PC-9 (cell line): Measurements from ENCODE around the gene CBFA2T3. TPM values are rescaled to one million over a fixed set of nuclear protein-coding genes. Genes with fewer than 3 reads are reported as not detected.
A peak's percentile ranks its signal among the peaks of the same experiment; 100 is the strongest.

Source experiments
- Bru-seq: library from RNA; stranded (reverse); fragments of 400-500 nt; gene quantifications from one replicate; lab custom pipeline; 2021; lab: Mats Ljungman, UMichigan
- BruChase-seq, 2 experiments: library from RNA; stranded (reverse); fragments of 400-500 nt; gene quantifications; one replicate each; lab custom pipeline; 2021; lab: Mats Ljungman, UMichigan
- BruUV-seq: library from RNA; stranded (reverse); fragments of 400-500 nt; replicated peaks from 2 replicates; lab custom pipeline; 2021; lab: Mats Ljungman, UMichigan
- CTCF ChIA-PET: fragments of 300-600 bp; sonication (Branson Sonifier 250); formaldehyde crosslinking; loops from one replicate; lab custom pipeline; 2022; ENCODE audit warnings: antibody characterized with exemption; lab: Charles Lee
- POLR2A ChIA-PET: fragments of 300-600 bp; sonication (Branson Sonifier 250); formaldehyde crosslinking; loops from one replicate; lab custom pipeline; 2022; ENCODE audit warnings: antibody characterized with exemption; ENCODE audit not compliant: unreplicated experiment; lab: Charles Lee
- DNase-seq, 2 experiments: peaks; one replicate each; pipeline versions ENCODE4 v3.0.0 to v3.0.0-alpha.2; 2015 to 2022; ENCODE audit warnings: mixed read lengths in 1 of 2
- H2AFZ ChIP-seq: fragments of 200-600 bp; sonication (generic); 2 replicates; pipeline ENCODE4 v1.8.1; 2017; ENCODE audit warnings: antibody characterized with exemption
- H3F3A ChIP-seq: fragments of 200-600 bp; sonication (generic); 2 replicates; pipeline ENCODE4 v1.8.1; 2017; ENCODE audit warnings: antibody characterized with exemption, mild to moderate bottlenecking, low read depth; ENCODE audit not compliant: insufficient read depth
- H3K27ac ChIP-seq: fragments of 200-600 bp; sonication (generic); 2 replicates; pipeline ENCODE4 v1.6.1; 2016; ENCODE audit warnings: mixed run types
- H3K27me3 ChIP-seq: fragments of 200-600 bp; sonication (generic); 2 replicates; pipeline ENCODE4 v1.6.1; 2016; ENCODE audit warnings: low read depth, mixed run types; ENCODE audit not compliant: insufficient read depth
- H3K36me3 ChIP-seq: fragments of 200-600 bp; sonication (generic); 2 replicates; pipeline ENCODE4 v1.6.1; 2016; ENCODE audit warnings: low read depth, mixed run types
- H3K4me1 ChIP-seq: fragments of 200-600 bp; sonication (generic); replicated peaks from 2 replicates; pipeline ENCODE4 v1.6.1; 2016; ENCODE audit warnings: mixed run types; ENCODE audit not compliant: insufficient read depth
- H3K4me2 ChIP-seq: fragments of 200-600 bp; sonication (generic); 2 replicates; pipeline ENCODE4 v1.6.1; 2017; ENCODE audit warnings: mixed run types
- H3K4me3 ChIP-seq: fragments of 200-600 bp; sonication (generic); 2 replicates; pipeline ENCODE4 v1.6.1; 2016; ENCODE audit warnings: mixed run types
- H3K79me2 ChIP-seq: fragments of 200-600 bp; sonication (generic); 2 replicates; pipeline ENCODE4 v1.6.1; 2017; ENCODE audit warnings: low read depth, mixed run types
- H3K9me2 ChIP-seq: fragments of 200-600 bp; sonication (generic); 2 replicates; pipeline ENCODE4 v1.8.1; 2017; ENCODE audit warnings: mild to moderate bottlenecking; ENCODE audit not compliant: insufficient read depth
- H3K9me3 ChIP-seq: fragments of 200-600 bp; sonication (generic); 2 replicates; pipeline ENCODE4 v1.8.1; 2016; ENCODE audit warnings: low read depth; ENCODE audit not compliant: insufficient read depth
- H4K20me1 ChIP-seq: fragments of 200-600 bp; sonication (generic); 2 replicates; pipeline ENCODE4 v1.8.1; 2017; ENCODE audit not compliant: insufficient read depth
- EZH2 ChIP-seq: fragments of 200-600 bp; sonication (generic); IDR thresholded peaks from 2 replicates; pipeline ENCODE4 v1.8.0; 2017; ENCODE audit warnings: antibody characterized with exemption, low read depth
- intact Hi-C: fragments of 100-400 bp; cut with micrococcal nuclease; formaldehyde crosslinking; loops from one replicate; pipeline ENCODE4 v1.10.0; 2022; ENCODE audit not compliant: unreplicated experiment
- long read RNA-seq: library from polyadenylated mRNA; stranded (forward); transcript quantifications from one replicate; pipeline ENCODE4 v2.0.0, GENCODE V29; 2022
- total RNA-seq: library from RNA; stranded (reverse); gene quantifications from 2 replicates; pipeline ENCODE4 v1.2.3, GENCODE V29; 2021
- TF ChIP-seq, protein P1 (sequence below): fragments of 200-600 bp; sonication (generic); conservative IDR thresholded peaks from 2 replicates; pipeline ENCODE4 v1.6.1; 2017; ENCODE audit warnings: mixed run types, antibody characterized with exemption, mild to moderate bottlenecking, moderate library complexity

The CBFA2T3 gene
- total RNA-seq (0.88 and 1.0 TPM in 2 replicates), Bru-seq, nascent RNA (percentile 11 among the genes with signal in this experiment), BruChase-seq, experiment 1, labeled RNA remaining after a 2-hour chase (percentile 13 among the genes with signal in this experiment), BruChase-seq, experiment 2, labeled RNA remaining after a 6-hour chase (percentile 16 among the genes with signal in this experiment)
- long read RNA-seq, result 0 reads

GRCh38 chr16:88977018-88977811, at the start of gene CBFA2T3:
TSS of gene CBFA2T3 (minus strand) at chr16:88977207. CDS start at chr16:88976807, 400 bp downstream.
- ChIA-PET POLR2A (no interaction called here), CTCF (no interaction called here)
- no peaks in the 10 kb centered on the region for H3K9me3 ChIP-seq
- H3K27ac ChIP-seq, result no peak within 1 kb of the TSS
- DNase-seq, result peak; percentile 51 to 77
- no peaks in the 10 kb centered on the region for H4K20me1 ChIP-seq
- intact Hi-C loops, result no loop called here
- H3K4me1 ChIP-seq, result no peaks in the 10 kb centered on the region
- TF ChIP-seq, protein P1, sequence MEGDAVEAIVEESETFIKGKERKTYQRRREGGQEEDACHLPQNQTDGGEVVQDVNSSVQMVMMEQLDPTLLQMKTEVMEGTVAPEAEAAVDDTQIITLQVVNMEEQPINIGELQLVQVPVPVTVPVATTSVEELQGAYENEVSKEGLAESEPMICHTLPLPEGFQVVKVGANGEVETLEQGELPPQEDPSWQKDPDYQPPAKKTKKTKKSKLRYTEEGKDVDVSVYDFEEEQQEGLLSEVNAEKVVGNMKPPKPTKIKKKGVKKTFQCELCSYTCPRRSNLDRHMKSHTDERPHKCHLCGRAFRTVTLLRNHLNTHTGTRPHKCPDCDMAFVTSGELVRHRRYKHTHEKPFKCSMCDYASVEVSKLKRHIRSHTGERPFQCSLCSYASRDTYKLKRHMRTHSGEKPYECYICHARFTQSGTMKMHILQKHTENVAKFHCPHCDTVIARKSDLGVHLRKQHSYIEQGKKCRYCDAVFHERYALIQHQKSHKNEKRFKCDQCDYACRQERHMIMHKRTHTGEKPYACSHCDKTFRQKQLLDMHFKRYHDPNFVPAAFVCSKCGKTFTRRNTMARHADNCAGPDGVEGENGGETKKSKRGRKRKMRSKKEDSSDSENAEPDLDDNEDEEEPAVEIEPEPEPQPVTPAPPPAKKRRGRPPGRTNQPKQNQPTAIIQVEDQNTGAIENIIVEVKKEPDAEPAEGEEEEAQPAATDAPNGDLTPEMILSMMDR, result no peak
- no peak for TF ChIP-seq EZH2
- no peak within 1 kb of the TSS for H2AFZ ChIP-seq
- H3K27me3 ChIP-seq, result peaks cover 65% of the 10 kb centered on the region
- no peaks in the 10 kb centered on the region for H3K36me3 ChIP-seq
- no peak within 1 kb of the TSS for H3K4me3 ChIP-seq
- BruUV-seq, result no TSS peak
- H3K9me2 ChIP-seq, result no peaks in the 10 kb centered on the region
- H3K4me2 ChIP-seq, result no peak within 1 kb of the TSS
- H3K79me2 ChIP-seq, result no peaks in the 10 kb centered on the region
- H3F3A ChIP-seq, result no peaks in the 10 kb centered on the region

GRCh38 chr16:89026121-89026612, 49.2 kb upstream of the CBFA2T3 start:
- H3K27me3 ChIP-seq, result peaks cover 66% of the 10 kb centered on the region
- no peaks in the 10 kb centered on the region for H3K4me1 ChIP-seq
- H3K4me2 ChIP-seq, result no peak overlapping the region
- no peak for TF ChIP-seq EZH2
- TF ChIP-seq, protein P1, result no peak
- H3F3A ChIP-seq, result no peaks in the 10 kb centered on the region
- BruUV-seq, result no TSS peak
- ChIA-PET POLR2A (no interaction called here), CTCF (no interaction called here)
- peaks cover 6% of the 10 kb centered on the region; the same call in 1 of the 2 replicates for H3K9me3 ChIP-seq
- intact Hi-C loops, result no loop called here
- H3K9me2 ChIP-seq, result no peaks in the 10 kb centered on the region
- no peak overlapping the region for H2AFZ ChIP-seq
- no peaks in the 10 kb centered on the region for H3K79me2 ChIP-seq
- no peaks in the 10 kb centered on the region for H3K36me3 ChIP-seq
- H3K4me3 ChIP-seq, result no peak overlapping the region
- H4K20me1 ChIP-seq, result no peaks in the 10 kb centered on the region
- DNase-seq, result no peak
- H3K27ac ChIP-seq, result no peak overlapping the region

DNA sequence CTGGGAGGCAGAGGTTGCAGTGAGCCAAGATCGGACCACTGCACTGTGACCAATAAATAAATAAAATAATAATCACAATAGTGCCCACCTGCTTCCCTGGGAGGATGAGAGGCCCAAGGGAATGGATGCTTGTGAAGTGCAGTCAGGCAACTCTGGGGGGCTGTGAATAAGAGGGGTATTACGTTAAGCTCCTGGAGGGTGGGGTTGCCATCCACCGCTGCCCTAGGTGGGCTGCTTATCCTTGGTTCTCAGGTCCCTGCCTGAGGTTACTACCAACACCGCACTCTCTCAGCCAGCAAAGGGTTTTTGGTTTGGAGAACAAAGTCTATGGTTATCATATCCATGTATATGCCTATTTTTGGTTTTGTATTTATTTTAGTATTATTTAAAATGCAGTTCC, 48.6 kb upstream of the CBFA2T3 start:
- CTCF ChIA-PET, result no interaction called here
- BruUV-seq, result no TSS peak
- POLR2A ChIA-PET, result no interaction called here
- Histone ChIP-seq H3K79me2 (no peaks in the 10 kb centered on the region), H3K4me3 (no peak overlapping the region), H3F3A (no peaks in the 10 kb centered on the region), H2AFZ (no peak overlapping the region), H3K4me2 (no peak overlapping the region), H3K9me2 (no peaks in the 10 kb centered on the region), H3K27me3 (peaks cover 66% of the 10 kb centered on the region), H3K27ac (no peak overlapping the region), H3K36me3 (no peaks in the 10 kb centered on the region), H3K9me3 (peaks cover 6% of the 10 kb centered on the region; the same call in 1 of the 2 replicates), H3K4me1 (no peaks in the 10 kb centered on the region), H4K20me1 (no peaks in the 10 kb centered on the region)
- TF ChIP-seq EZH2, result no peak
- TF ChIP-seq, protein P1, result no peak
- intact Hi-C loops, result no loop called here
- DNase-seq, result no peak
